ENCODE results near the gene BCAS3.
A peak's percentile ranks its signal among the peaks of the same experiment; 100 is the strongest.
"Not testable (repeated sequence)": the region's sequence is repeated elsewhere in the genome, so short reads cannot be mapped to it uniquely, and the experiment has no call there.

The BCAS3 gene

DNA sequence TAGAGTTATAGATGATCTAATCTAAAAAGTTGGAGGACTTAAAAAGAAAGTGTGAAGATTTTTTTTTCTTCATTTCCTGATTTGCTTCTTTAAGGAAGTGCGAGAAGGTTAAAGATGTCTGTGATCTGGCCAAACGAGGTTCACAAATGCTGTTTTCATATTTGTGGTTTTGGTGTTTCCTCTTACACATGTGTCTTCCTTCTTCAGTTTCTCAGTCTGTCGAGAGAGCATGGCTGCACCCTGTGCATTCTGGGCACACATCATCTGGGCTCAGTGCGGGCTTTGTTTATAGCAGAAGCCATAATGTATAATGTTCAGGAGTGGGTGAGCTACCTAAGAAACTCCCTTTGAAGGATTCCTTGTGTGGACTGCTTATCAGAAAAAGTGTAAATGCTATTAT is 461.6 kb downstream of the BCAS3 start:
- DNase-seq, result peak; percentile 13

DNA sequence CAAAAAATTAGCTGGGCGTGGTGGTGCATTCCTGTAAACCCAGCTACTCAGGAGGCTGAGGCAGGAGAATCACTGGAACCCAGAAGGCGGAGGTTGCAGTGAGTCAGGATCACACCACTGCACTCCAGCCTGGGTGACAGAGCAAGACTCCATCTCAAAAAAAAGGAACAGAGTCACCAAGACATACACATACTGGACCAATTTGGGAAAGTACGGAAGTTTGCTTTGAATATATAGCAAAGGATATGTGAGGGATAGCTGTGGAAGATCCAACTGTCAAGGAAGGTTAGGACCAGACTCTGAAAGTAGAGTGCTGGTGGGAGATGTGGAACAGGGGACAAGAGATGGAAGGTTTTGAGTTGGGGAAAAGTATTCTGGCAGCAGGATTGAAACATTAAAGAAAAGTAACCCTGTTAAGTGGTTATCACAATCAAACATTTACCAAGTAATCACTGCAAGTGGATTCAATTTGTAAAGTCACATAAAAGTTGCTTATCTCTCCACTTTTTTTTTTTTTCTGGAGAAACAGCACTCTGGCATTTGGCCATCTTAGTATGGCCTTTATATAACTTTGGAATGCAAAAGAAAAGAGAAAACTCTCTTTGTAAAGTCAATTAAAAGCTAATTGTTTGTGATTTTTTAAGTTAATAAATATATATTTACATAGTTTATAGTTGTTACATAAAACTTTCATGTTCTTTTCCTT is 462.6 kb downstream of the BCAS3 start:
- DNase-seq, result no peak

DNA sequence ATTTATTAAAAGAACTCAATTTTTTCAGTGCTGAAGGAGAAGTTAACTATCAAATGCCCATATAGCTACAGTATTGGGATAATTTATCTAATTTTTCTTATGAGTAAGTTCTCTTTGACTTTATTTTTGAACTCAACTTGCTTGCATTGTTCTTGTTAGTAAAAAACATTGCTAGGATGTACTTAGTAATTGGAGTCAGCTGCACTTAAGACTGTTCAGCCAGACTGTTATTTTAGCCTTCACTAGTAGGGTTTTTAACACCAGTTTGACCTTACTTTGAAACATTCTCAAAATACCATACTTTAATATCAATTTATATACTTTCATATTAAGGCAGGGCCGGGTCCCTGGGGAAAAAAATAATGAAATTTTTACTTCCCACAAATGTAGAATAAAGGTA is 465.4 kb downstream of the BCAS3 start:
- DNase-seq, result no peak

DNA sequence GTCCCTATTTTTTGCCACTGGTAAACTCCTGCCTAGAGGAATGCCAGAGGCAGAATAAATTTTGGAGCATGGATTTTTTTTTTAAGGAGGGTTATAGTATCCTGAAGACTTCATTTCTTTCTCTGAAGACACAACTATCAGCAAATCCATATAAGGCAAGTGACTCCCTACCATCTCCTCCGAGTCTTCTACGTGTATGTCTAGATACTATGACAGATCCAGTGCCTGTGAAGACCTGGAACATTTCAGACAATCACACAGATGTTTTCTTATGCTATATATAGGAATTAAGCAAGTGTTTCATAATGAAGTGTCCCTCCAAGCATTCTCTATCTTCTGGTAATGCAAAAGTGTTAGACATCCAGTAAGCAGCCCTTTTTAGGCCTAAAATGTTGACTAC is 466.5 kb downstream of the BCAS3 start:
- DNase-seq, result no peak

DNA sequence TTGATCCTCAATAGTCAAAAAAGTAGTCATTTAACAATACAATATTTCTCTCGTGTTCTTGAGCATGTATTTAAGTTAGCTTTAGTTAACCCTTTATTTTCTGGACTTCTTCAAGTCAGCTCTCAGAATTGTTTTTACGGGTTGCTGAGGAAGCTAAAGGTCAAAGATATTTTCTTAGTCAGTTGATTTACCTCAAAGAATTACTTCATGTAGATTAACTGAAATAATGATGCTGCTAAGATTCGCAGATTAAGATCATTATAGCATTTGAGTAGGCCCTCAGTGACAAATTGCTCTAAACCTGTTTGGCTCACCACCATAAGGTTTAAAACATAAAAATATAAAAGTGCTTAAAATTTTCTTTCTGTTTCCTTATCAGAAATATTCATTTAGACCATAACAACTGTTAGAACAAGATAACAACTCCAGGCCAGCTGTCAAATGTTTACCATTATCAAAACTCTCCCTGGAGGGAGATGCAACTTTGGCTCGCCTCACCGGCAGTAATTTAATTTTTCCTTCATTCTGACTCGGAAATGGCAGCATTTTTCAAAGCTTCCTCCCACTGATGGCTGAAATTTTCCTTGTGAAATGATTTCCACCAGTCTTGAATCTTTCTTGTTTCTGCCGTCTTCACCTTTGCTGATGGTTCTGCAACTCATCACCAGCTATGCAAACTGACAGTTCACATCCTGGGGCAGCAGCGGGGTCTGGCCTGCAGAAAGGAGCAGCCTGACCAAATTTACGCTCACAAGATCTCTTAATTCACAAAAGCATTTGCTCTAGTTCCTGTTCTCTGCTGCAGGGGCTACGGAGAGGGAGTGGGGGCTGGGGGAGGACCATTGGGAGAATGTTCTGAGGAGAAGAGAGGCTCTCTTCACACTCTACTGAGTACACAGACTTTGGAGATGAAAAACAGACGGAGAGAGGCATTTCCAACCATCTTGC is 467.2 kb downstream of the BCAS3 start:
- DNase-seq, result no peak

DNA sequence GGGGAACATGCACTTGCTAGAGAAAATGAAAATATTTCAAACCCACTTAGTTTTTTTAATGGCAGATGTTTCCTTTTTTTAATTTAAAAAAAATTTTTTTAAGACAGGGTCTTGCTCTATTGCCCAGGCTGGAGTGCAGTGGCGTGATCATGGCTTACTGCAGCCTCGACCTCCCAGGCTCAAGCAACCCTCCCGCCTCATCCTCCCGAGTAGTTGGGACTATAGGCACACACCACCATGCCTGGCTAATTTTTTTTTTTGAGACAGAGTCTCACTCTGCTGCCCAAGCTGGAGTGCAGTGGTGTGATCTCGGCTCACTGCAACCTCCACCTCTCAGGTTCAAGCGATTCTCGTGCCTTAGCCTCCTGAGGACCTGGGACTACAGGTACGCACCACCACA is 469.2 kb downstream of the BCAS3 start:
- not testable (repeated sequence) for DNase-seq

DNA sequence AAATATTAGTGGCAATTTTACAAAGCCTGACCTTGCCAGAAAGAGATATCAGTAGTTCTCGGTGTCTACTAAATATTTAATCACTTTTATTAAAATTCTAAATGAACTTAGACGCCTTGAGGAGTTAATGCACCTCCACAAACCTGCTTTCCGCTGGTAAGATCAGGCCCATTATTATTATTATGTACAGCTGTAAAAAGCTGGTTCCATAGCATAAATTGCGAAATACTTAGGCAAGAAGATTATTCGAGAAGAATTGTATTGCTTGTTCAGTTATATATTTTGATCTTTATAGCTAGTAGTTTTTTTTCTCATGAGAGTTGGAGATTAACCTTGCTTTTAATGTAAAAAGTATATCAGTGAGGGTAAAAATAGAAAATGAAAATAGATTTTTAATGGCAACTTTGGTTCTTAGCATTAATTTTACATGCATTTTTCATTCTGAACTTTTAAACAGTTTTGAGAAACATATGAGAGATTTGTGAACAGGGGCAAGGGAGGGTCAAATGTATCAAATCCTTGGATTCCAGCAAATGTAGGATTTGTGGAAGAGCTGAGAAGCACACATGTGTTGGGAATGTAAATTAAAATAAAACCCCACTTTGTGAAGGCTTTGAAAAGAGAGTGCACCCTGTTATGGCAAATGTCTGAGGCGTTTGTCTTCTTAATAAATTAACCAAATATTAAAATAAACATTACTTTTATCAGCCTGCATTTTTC is 471.6 kb downstream of the BCAS3 start:
- DNase-seq, result no peak

DNA sequence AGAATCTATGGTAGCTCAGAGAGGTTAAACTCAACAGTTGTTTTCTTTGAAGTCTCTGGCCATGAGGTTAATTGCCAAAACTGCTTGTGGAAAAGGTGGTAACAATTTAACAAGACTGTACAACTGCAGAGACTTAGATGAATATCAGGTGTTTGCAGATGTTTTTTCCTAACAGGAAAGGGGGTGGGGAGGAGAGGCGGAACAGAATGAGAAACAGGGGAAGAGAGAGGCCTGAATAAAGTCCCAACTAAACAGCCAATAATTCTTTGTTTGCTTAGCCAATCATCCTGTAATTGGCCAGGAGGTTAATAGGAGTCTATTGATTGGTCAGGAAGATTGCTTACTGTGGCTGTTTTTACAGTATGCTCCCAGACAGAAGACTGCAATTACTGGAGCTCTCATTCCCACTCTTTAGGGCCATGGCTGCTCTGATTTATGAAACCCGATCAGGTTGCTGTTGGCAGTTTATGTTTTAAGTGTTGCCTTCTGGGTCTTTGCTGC is 472.3 kb downstream of the BCAS3 start:
- no peak for DNase-seq

DNA sequence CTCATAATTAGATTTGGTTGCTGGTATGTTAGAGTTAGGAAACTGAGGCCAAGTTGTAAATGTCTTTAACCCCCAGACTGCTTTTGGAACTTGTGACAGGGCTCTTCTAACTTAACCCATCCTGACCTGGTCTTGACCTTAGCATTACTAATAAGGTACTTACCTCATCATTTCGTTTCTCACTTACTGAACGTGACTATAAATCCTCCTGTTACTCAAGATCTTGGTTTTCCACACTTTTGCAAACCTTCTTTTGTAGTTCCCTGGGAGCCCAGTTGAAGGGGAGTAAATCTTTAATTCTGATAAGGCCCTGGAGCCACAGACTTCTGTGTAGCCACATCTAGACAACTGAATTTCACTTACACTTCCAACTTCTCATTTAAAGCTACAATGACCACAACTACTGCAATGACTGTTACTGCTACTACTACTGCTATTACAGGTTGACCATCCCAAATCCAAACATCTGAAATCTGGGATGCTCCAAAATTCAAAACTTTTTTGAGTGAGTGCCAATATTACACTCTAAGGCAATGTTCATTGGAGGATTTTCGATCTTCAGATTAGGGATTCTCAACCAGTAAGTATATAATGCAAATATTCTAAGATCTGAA is 473.1 kb downstream of the BCAS3 start:
- DNase-seq, result no peak

DNA sequence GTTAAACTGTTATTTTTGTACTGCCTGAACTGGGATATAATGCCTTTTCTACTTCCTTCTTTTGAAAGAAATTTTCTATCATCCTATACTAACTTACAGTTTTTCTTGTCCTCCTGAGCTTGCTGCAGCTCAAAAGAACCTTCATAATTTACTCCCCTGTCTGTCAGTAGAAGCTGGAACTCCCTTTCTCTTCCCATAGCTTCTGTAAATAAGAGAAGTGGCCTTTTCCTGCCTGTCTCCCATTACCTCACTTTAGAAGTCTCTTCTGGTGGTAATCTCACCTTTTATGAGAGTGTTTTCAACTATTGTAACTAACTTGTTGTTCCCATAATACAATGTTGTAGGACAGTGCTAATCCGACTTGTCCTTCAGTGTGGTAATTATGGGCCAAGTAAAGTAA is 475.2 kb downstream of the BCAS3 start:
- DNase-seq, result no peak

DNA sequence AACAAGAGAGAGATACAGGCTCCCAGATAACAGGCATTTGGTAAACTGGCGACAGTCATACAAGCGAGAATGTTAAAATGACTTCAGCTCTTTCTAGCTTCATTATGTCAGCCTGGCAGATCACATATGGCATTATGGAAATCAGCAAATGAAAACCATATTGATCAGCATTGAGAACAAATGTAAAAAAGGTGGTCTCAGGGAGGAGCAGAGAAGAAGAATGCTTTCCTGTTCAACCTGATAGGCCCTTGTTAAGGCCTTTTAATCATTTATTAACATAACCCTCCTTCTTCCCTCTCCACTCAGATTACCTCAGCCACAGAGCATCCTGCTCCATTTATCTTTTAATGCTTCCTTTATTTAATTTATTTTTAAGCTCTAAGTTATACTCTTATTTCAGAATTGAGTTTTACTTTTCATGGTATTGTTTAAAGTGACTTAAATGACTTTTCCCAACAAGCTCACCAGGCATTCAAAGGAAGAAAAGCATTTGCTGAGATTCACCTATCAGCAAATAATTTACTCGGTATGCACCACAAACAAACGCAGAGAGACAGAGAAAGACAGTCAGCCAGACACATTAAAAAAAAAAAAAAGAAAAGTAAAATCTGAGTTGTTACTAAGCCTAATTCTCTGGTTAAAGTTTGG is 478.1 kb downstream of the BCAS3 start:
- no peak for DNase-seq

DNA sequence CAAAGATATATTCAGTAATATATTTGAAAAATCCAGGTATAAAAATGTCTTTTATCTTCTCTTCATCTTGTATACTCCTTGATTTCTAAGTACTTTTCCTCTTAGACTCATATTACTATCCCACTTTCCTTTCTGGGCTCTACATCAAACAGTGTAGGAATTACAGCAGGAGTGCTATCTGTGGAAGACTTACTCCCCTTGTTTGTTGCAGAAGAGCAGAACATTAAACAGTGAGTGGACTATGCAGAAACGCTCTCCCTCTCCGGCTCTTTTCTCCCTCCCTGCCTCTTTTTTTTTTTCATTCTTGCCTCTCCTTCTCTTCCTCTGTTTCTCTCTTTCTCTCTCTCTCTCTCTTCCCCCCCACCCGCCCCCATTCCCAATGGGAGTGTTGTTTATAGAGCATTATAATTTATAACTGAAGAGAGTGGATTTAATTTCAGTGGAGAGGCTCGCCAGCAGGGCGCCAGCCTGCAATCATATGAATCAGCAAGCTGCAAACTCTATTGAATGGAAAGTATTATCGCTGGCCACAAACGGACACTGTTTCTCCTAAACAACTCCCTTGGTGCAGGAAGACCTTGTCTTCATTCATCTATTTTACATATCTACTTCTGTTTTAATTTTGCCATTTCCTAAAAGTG is 479.7 kb downstream of the BCAS3 start:
- no peak for DNase-seq

DNA sequence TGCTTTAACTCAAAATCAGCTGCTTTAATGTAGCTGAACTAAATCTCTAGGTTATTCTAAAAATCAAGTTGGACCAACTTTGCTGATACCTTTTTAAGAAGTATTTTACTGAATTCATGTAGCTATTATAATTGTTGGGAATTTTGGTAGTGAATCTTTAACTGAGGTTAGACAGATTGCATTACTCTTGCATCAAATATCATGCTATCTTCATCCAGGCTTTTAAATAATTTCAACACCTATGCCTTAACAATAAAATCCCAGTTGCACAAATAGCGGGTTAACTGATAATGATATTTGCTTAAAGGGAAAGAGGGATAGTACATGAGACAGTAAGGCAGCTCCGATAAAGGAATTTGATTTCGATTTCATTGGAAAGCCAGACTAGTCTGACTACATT is 480.7 kb downstream of the BCAS3 start:
- no peak for DNase-seq

DNA sequence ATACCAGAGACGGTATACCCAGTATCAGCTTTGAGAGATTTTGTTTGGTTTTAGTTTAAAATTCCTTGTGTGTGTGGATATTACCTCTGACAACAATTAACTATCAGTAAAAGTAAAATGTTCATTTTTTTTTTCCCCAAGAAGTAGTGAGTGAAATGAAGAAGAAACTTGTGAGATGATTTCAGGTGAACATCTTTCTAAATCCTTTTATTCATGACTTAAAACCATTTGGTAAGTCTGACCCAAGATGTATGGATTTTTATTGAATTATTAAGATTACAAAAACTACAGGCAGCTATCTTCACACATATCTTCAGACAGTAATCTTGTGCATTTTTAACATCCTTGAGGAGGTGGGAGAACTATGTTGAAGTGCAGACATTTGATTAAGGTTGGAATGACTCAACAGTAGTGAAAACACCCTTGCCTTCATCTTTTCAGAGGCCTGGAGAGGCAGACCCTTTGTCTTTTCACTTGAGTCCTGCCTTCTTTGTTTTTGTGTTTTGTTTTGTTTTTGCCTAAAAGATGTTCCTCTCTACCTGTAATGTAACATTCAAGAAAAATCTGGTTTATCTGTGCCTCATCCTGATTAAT is 481.7 kb downstream of the BCAS3 start:
- DNase-seq, result no peak

DNA sequence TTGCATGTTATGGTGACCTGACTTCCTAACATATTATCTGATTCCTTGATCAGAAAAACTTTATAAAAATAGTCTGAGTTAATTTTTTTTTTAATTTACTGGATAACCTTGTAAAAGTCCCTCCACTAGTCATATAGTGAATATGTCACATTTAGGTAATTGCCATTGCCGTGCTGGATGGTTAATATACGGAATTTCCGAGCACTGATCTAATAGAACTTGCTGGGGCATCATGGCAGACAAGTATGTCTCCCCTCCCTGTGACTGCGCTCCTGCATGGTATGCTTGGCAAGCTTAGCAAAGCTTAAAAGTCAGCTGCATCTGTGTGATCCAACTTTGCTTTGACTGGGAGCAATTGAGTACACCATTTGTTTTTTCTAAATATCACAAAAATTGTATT is 482.6 kb downstream of the BCAS3 start:
- no peak for DNase-seq

DNA sequence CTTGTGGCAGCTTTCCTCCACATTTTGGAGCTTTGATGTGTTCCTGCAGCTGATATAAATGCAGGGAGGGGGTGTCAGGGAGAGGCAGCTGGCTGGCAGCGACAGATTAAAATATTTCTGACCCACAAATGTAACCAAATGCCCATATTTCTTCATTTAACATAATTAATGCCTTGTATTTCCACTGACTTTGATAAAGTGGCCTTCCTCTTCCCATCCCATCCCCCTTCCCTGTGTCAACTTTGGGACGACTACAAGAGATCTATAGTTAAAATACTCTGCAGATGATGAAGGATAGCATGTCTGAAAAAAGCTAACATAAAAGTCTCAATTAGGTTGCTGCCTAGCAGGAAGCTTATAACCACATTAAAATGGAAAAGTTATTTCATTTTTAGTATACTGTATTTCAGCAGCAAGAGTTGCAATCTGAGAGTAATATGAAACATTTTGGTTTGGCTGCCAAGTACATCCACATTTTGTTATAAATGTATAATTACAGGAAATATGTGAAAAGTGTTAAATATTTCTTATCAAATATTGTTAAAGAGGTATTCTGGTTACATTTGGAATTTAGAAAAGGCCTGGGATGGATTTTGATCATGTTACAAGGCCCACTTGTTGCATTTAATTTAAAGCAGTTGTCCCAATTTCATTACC is 483.3 kb downstream of the BCAS3 start:
- no peak for DNase-seq

DNA sequence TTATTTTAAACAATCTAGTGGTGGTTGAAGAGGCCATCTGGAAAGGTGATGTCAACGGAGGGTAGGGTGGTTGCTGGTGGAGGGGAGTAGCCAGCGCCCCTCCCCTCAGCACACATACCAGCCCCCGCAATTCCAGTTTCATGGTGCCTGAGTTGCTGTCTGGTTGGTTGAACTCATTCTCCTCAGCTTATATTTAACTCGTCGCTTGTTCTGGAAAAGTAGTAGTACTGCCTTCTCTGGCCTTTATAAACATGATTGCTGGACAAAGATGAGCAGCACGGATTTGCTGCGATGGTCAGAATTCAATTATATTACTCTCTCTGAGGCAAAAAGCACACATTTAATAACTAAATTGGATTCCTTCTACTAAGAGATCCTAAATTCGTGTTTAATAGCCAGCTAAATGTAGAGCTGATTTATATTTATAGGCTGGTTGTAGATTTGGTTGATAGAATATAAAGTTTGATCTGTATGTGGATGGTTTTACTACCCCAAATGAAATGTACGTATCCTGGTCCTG is 484.0 kb downstream of the BCAS3 start:
- DNase-seq, result no peak

DNA sequence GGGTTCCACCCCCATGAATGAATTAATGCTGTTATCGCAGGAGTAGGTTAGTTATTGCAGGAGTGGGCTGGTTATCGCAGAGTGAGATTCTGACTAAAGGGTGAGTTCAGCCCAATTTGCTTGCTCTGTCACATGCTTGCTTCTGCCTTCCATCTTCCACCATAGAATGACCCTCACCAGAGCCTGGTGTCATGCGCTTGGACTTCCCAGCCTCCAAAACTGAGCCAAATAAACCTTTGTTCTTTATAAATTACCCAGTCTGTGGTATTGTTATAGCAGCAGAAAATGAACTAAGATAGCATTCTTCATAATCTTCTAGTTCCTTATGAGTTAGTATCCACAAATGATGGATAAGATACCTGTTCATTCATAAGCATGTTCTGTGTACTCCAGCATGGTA is 486.9 kb downstream of the BCAS3 start:
- no peak for DNase-seq

DNA sequence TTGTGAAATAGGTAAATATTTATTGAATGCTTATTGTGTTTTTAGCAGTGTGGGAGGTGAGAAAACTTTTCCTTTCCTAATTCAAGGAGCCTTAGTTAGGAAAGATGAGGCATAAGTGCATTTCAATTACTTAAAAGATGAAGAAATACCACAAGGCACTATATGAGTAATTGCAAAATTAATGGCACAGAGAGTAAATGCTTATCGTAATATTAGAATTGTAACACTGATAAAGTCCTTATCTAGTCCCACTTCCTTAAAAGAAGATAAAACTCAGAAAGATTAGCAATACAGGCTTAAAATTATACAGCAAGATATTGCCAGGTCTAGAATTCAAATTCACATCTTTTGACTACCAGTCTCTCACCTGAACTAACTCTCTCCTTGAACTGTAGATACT is 489.4 kb downstream of the BCAS3 start:
- no peak for DNase-seq

DNA sequence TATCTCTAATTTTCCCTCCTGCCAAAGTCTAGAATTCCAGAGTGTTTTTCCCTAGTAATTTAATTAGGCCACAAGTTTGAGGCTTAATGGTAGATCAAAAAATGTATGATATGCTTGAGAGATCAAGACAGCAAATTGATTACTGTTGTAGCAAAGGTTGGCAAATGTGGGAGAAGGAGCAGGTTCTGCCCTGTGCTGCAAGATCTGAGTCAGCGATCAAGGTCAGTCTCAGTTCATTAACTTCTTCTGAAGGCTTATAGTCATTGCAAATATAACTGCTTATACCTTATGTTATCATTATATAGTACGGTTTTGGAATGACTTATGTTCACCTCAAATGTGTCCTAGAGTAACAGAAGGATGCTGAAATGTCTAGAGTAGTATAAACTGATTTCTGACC is 490.9 kb downstream of the BCAS3 start:
- no peak for DNase-seq

DNA sequence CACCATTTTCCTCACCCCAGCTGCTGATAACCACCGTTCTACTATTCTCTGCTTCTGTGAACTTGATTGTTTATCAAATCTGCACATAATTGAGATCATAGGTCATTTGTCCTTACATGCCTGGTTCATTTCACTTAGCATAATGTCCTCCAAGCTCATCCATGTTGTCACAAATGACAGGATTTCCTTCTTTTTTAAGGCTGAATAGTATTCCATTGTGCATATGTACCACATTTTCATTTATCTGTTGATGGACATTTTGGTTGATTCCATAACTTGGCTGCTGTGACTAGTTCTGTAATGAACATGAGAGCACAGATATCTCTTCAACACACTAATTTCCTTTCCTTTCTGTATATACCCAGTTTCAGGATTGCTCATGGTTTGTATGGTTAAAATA is 496.7 kb downstream of the BCAS3 start:
- DNase-seq, result no peak
